ENCODE results near the gene SHTN1. TPM values are rescaled to one million over a fixed set of nuclear protein-coding genes. Genes with fewer than 3 reads are reported as not detected.

Gene SHTN1
- total RNA-seq, 1 experiment from 2014 or later = 67.8 TPM

- Histone ChIP-seq H3K27me3 (ENCODE audit: control insufficient read depth, insufficient read depth, low read length) (no peaks in the 10 kb centered on the region), H3K36me3 (ENCODE audit: control insufficient read depth, insufficient read depth, low read length) (no peaks in the 10 kb centered on the region), H3K4me1 (ENCODE audit: control insufficient read depth, insufficient read depth, low read length) (no peaks in the 10 kb centered on the region), H3K4me3 (ENCODE audit: low read depth in 2 of 2, low read length in 2 of 2) (no peak overlapping the region), H3K27ac (ENCODE audit: low read length) (no peak overlapping the region), H3K9me3 (ENCODE audit: control insufficient read depth, insufficient read depth, low read depth, low read length) (no peaks in the 10 kb centered on the region)
- ChIA-PET CTCF (interaction anchor here (0.7 kb wide), 1 partner anchor 93 kb away, joined by 3 read pairs; no protein-coding TSS in a partner anchor), POLR2A (no interaction called here)
- ATAC-seq (no peak), DNase-seq (ENCODE audit: low read depth, low spot score) (no peak)
- BruUV-seq (replicated peaks) = no TSS peak
- in situ Hi-C loops (cut with HindIII; ENCODE audit: low pct_unique_long_range_greater_than_20kb, low sequenced_read_pairs) = no loop called here
- intact Hi-C loops (cut with micrococcal nuclease; ENCODE audit: unreplicated experiment) = no loop called here
- TF ChIP-seq, protein P1, sequence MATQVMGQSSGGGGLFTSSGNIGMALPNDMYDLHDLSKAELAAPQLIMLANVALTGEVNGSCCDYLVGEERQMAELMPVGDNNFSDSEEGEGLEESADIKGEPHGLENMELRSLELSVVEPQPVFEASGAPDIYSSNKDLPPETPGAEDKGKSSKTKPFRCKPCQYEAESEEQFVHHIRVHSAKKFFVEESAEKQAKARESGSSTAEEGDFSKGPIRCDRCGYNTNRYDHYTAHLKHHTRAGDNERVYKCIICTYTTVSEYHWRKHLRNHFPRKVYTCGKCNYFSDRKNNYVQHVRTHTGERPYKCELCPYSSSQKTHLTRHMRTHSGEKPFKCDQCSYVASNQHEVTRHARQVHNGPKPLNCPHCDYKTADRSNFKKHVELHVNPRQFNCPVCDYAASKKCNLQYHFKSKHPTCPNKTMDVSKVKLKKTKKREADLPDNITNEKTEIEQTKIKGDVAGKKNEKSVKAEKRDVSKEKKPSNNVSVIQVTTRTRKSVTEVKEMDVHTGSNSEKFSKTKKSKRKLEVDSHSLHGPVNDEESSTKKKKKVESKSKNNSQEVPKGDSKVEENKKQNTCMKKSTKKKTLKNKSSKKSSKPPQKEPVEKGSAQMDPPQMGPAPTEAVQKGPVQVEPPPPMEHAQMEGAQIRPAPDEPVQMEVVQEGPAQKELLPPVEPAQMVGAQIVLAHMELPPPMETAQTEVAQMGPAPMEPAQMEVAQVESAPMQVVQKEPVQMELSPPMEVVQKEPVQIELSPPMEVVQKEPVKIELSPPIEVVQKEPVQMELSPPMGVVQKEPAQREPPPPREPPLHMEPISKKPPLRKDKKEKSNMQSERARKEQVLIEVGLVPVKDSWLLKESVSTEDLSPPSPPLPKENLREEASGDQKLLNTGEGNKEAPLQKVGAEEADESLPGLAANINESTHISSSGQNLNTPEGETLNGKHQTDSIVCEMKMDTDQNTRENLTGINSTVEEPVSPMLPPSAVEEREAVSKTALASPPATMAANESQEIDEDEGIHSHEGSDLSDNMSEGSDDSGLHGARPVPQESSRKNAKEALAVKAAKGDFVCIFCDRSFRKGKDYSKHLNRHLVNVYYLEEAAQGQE (IDR thresholded peaks at IDR 0.05; ENCODE audit: insufficient read depth in 1 of 2, low read depth in 2 of 2, low read length in 1 of 2) = no peak
- TF ChIP-seq TCF7L2 (IDR thresholded peaks at IDR 0.05; ENCODE audit: low read depth, low read length) = no peak
- no peak for TF ChIP-seq CTCF (IDR thresholded peaks at IDR 0.05)
- TF ChIP-seq SIN3A (IDR thresholded peaks at IDR 0.05; ENCODE audit: borderline replicate concordance, insufficient read depth, low read depth, low read length) = no peak
- TF ChIP-seq POLR2AphosphoS5 (IDR thresholded peaks at IDR 0.05; ENCODE audit: low read depth, low read length) = no peak
Measured at GRCh38 chr10:116861796-116862195, 143.2 kb downstream of the SHTN1 start.

- TF ChIP-seq CTCF (IDR thresholded peaks at IDR 0.05) = no peak
- TF ChIP-seq SIN3A (IDR thresholded peaks at IDR 0.05; ENCODE audit: borderline replicate concordance, insufficient read depth, low read depth, low read length) = no peak
- TF ChIP-seq, protein P1 (IDR thresholded peaks at IDR 0.05; ENCODE audit: insufficient read depth in 1 of 2, low read depth in 2 of 2, low read length in 1 of 2) = no peak
- no peak for TF ChIP-seq TCF7L2 (IDR thresholded peaks at IDR 0.05; ENCODE audit: low read depth, low read length)
- TF ChIP-seq POLR2AphosphoS5 (IDR thresholded peaks at IDR 0.05; ENCODE audit: low read depth, low read length) = no peak
- no peak for DNase-seq (ENCODE audit: low read depth, low spot score)
- no peak for ATAC-seq
- CTCF ChIA-PET = no interaction called here
- no peaks in the 10 kb centered on the region for H3K9me3 ChIP-seq (ENCODE audit: control insufficient read depth, insufficient read depth, low read depth, low read length)
- H3K4me1 ChIP-seq (ENCODE audit: control insufficient read depth, insufficient read depth, low read length) = no peaks in the 10 kb centered on the region
- in situ Hi-C loops (cut with HindIII; ENCODE audit: low pct_unique_long_range_greater_than_20kb, low sequenced_read_pairs) (no loop called here), intact Hi-C loops (cut with micrococcal nuclease; ENCODE audit: unreplicated experiment) (no loop called here)
- H3K4me3 ChIP-seq (ENCODE audit: low read depth in 2 of 2, low read length in 2 of 2) = no peak overlapping the region
- BruUV-seq (replicated peaks) = no TSS peak
- POLR2A ChIA-PET = interaction anchor here (0.6 kb wide), 1 partner anchor 24 kb away, joined by 3 read pairs; no protein-coding TSS in a partner anchor
- H3K36me3 ChIP-seq (ENCODE audit: control insufficient read depth, insufficient read depth, low read length) = no peaks in the 10 kb centered on the region
- H3K27me3 ChIP-seq (ENCODE audit: control insufficient read depth, insufficient read depth, low read length) = no peaks in the 10 kb centered on the region
- no peak overlapping the region for H3K27ac ChIP-seq (ENCODE audit: low read length)
Measured at GRCh38 chr10:116857156-116857555, 147.8 kb downstream of the SHTN1 start.
